Effector memory CD4-positive, alpha-beta T cell (primary cell): ENCODE measurements around the gene SLC35F3.

ENCODE experiments used
- DNase-seq, 3 donors: peaks; one replicate each; pipeline ENCODE4 v3.0.0-alpha.2; 2020
- H3K27ac ChIP-seq: 2 replicates; pipeline ENCODE4 v1.7.0; 2013; ENCODE audit warnings: mild to moderate bottlenecking, low read length, moderate library complexity; ENCODE audit not compliant: insufficient read depth, poor library complexity, severe bottlenecking
- H3K27me3 ChIP-seq: replicated peaks from 2 replicates; pipeline ENCODE4 v1.7.0; 2013; ENCODE audit warnings: mild to moderate bottlenecking, low read length; ENCODE audit not compliant: insufficient read depth, control insufficient read depth, poor library complexity, severe bottlenecking
- H3K36me3 ChIP-seq: 2 replicates; pipeline ENCODE4 v1.7.0; 2013; ENCODE audit warnings: mild to moderate bottlenecking, low read length, moderate library complexity; ENCODE audit not compliant: control insufficient read depth, insufficient read depth
- H3K4me1 ChIP-seq: 2 replicates; pipeline ENCODE4 v1.7.0; 2013; ENCODE audit warnings: low read length, mild to moderate bottlenecking; ENCODE audit not compliant: control insufficient read depth, insufficient read depth, poor library complexity, severe bottlenecking
- H3K4me3 ChIP-seq: 2 replicates; pipeline ENCODE4 v1.7.0; 2013; ENCODE audit warnings: low read length, low read depth, mild to moderate bottlenecking; ENCODE audit not compliant: insufficient read depth, poor library complexity, severe bottlenecking
- H3K9me3 ChIP-seq: 2 replicates; pipeline ENCODE4 v1.7.0; 2013; ENCODE audit warnings: mild to moderate bottlenecking, low read length, moderate library complexity; ENCODE audit not compliant: control insufficient read depth

The SLC35F3 gene

DNA sequence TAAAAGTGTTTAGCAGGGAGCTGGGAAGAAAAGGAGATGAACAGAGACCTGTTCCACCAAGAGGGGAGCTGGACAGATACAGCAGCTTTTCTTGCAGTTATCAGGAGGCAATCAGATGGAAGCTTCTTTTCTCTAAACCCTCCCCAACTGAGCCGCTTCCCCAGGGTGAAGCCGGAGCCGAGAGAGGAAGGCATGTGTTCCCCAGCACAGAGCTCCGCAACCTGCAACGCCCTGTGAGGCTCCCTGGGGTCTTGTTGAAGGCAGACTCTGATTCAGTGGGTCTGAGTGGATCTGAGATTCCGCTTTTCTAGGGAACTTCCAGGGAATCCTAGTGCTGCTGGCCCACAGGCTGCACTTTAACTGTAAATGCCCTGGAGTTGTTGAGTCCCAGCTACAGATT, 329.7 kb downstream of the SLC35F3 start:
- H3K36me3 ChIP-seq = no peaks in the 10 kb centered on the region
- no peak overlapping the region for H3K27ac ChIP-seq
- no peaks in the 10 kb centered on the region for H3K27me3 ChIP-seq
- no peak for DNase-seq
- no peaks in the 10 kb centered on the region for H3K4me1 ChIP-seq
- H3K4me3 ChIP-seq = no peak overlapping the region
- no peaks in the 10 kb centered on the region for H3K9me3 ChIP-seq

DNA sequence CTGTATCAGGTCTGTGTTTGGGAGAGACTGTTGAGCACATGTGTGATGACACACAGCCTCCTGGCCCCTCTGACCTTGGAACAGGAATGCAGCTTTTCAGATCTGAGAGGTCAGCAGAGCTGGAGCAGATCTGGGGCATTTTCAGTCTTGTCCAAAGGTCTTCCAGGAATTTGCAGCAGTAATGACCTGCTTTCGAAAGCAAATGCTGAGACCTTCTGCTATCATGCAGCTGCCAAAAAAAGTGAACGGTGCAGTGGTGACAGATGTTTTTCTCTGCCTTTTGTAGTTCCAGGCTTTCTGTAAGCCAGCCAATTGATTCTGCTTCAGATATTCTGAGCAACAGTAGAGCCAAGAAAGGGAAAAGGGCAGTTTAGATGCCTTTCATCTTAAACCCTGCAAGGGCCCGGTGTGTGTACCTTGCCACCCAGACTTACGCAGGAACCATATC, 331.0 kb downstream of the SLC35F3 start:
- H3K4me1 ChIP-seq = no peaks in the 10 kb centered on the region
- no peak overlapping the region for H3K27ac ChIP-seq
- no peaks in the 10 kb centered on the region for H3K36me3 ChIP-seq
- no peaks in the 10 kb centered on the region for H3K27me3 ChIP-seq
- no peak overlapping the region for H3K4me3 ChIP-seq
- no peak for DNase-seq
- no peaks in the 10 kb centered on the region for H3K9me3 ChIP-seq

DNA sequence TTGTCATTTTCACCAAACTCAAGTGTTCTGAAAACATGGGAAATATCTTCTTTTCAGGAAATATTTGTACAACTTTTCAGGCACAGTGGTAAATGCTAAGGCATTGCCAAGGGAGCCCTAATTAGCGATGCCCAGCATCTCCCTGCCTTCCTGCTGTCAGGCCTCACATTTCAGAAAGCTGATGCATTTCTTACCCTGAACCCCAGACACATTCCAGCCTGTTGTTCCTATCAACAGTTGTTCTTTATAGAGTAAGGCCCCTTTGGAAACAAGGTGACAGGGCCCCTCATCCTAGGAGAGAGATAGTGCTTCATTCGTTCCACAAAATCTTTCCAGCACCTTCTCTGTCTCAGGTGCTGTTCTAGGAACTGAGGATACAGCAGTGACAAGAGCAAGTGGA, 332.9 kb downstream of the SLC35F3 start:
- no peak for DNase-seq
- H3K27me3 ChIP-seq = peaks cover 3% of the 10 kb centered on the region
- H3K4me3 ChIP-seq = no peak overlapping the region
- no peaks in the 10 kb centered on the region for H3K4me1 ChIP-seq
- H3K27ac ChIP-seq = no peak overlapping the region
- no peaks in the 10 kb centered on the region for H3K36me3 ChIP-seq
- H3K9me3 ChIP-seq = no peaks in the 10 kb centered on the region

DNA sequence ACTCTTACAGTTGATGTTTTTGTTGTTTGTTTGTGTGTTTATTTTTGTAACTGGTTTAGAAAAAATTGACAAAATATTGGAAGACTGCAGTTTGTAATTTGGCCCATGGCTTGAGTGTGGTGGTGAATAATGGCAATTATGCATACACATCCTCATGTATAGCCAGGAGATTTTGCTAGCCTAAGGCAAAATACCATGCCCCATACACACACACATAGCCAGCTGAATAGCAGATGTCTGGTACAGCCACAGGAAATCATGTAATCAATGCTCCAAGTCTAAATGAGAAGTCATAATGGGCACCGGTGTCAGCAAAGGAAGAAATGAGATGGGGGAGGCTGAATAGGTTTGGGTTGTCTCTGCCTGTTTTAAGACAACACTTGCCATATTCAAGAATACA, 333.6 kb downstream of the SLC35F3 start:
- Histone ChIP-seq H3K27me3 (peaks cover 3% of the 10 kb centered on the region), H3K4me3 (no peak overlapping the region), H3K27ac (no peak overlapping the region), H3K4me1 (no peaks in the 10 kb centered on the region), H3K36me3 (no peaks in the 10 kb centered on the region), H3K9me3 (no peaks in the 10 kb centered on the region)
- no peak for DNase-seq

DNA sequence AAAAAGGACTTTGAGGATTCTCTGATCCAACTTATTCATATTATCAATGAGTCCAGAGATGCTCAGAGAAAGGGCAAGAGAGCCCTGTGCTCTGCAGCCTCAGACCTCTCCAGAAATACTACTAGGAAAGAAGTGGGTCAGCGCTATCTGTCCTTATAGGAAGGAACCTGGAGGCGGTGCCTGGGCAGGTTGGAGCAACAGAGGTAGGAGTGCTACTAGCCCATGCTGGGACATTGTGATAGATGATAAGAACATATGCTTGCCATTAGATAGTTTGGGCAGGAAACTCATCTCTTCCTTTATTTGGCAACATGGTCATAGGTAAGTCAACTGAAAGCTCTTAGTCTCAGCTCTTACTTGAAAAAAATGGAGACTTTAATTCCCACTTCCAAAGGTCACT, 335.0 kb downstream of the SLC35F3 start:
- DNase-seq = no peak
- Histone ChIP-seq H3K27me3 (peaks cover 3% of the 10 kb centered on the region), H3K4me3 (no peak overlapping the region), H3K27ac (no peak overlapping the region), H3K9me3 (no peaks in the 10 kb centered on the region), H3K36me3 (no peaks in the 10 kb centered on the region), H3K4me1 (no peaks in the 10 kb centered on the region)

DNA sequence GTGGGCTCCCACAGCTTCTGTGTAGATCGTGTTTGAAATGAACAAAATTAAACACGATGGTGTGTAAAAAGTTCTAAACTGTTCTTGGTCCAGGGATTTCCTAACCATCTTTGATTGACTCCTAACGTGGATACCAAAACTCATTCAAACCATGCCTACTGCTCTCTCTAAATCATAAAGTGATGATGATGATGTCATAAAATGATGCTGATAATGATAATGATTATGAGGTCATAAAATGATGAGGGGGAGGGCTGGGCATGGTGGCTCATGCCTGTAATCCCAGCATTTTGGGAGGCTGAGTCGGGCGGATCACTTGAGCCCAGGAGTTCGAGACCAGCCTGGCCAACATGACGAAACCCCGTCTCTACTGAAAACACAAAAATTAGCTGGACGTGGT, 335.5 kb downstream of the SLC35F3 start:
- no peaks in the 10 kb centered on the region for H3K4me1 ChIP-seq
- H3K4me3 ChIP-seq = no peak overlapping the region
- H3K27ac ChIP-seq = no peak overlapping the region
- no peaks in the 10 kb centered on the region for H3K36me3 ChIP-seq
- no peaks in the 10 kb centered on the region for H3K9me3 ChIP-seq
- DNase-seq = no peak
- H3K27me3 ChIP-seq = peaks cover 3% of the 10 kb centered on the region

DNA sequence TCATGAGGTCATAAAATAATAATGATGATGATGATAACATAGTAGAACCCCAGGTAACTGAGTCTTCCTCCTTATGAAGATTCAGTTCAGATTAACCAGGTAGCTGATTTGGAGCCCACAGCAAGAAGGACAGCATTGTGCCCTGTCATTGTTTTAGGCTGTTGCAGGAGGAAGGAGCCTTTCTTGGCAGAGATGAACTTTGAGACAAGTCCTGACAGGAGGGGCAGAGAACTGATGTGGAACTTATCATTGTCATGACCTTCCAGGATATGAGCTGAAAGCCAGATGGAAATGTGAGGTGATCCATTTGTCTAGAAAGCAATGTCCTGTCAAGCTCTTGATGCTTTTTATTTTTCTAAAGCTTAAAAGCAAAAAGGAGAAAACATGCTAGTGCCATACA, 336.2 kb downstream of the SLC35F3 start:
- Histone ChIP-seq H3K4me3 (no peak overlapping the region), H3K27ac (no peak overlapping the region), H3K27me3 (peaks cover 3% of the 10 kb centered on the region), H3K9me3 (no peaks in the 10 kb centered on the region), H3K36me3 (no peaks in the 10 kb centered on the region), H3K4me1 (no peaks in the 10 kb centered on the region)
- DNase-seq = no peak

DNA sequence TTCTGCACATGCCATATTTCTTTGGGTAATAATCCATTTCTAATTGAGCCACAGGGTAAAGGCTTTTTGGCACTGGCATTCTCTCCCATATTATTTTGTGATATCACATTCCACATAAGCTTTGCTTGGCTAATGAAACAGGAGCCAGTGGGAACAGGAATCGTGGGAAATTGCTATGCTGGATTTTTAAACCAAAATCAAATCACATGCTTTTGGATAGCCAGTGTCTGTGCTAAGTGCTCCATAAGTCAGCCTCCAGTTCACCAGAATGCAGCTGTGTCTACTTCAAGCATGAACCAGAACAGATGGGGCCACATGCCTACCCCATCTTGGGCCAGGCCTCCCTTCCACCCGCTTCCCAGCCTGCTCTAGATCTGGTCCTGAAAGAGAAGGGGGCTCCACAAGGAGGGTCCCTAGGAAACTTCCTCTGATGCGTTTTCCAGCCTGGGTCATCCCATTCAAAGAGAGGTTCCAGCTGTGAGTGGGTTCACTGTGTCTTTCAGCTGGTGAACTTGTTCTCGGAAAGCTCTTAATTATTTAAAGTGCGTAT, 337.5 kb downstream of the SLC35F3 start:
- H3K27ac ChIP-seq = no peak overlapping the region
- H3K4me1 ChIP-seq = no peaks in the 10 kb centered on the region
- no peak for DNase-seq
- H3K36me3 ChIP-seq = no peaks in the 10 kb centered on the region
- peaks cover 3% of the 10 kb centered on the region for H3K27me3 ChIP-seq
- no peaks in the 10 kb centered on the region for H3K9me3 ChIP-seq
- no peak overlapping the region for H3K4me3 ChIP-seq

DNA sequence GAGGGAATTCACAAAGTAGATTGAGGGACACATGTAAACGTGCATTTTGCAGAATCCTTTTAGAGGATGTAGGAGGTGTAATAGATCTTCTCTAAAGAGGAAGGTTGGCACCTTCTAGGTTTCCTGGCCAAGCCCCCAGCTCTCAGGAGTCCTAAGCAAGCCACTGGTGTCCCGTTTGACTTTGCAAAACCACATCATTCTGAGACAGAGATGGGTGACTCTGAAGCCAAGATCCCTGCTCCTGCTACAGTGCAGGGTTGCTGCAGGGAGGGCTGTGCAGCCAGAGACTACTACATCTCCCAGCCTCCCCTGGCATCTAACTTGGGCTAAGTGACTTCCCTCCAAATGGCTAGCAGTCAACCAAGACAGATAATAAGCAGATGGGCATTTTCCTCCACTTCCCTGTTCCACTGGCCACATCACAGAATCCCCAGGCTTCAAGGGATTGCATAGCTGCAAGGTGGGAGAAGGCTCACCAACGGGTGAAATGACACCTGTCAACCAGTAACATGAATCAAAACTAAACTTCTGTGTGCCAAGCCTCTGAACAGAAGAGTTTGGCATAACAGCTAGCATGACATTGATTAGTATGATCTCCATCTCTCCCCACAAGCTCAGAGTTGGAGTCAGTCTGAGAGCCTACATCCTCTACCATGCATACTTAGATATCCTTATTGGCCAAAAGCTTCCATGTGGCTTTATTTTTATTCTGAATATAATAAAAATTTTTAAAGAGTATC, 339.2 kb downstream of the SLC35F3 start:
- peaks cover 3% of the 10 kb centered on the region for H3K27me3 ChIP-seq
- H3K9me3 ChIP-seq = no peaks in the 10 kb centered on the region
- DNase-seq = no peak
- no peaks in the 10 kb centered on the region for H3K4me1 ChIP-seq
- no peak overlapping the region for H3K4me3 ChIP-seq
- H3K27ac ChIP-seq = no peak overlapping the region
- no peaks in the 10 kb centered on the region for H3K36me3 ChIP-seq

DNA sequence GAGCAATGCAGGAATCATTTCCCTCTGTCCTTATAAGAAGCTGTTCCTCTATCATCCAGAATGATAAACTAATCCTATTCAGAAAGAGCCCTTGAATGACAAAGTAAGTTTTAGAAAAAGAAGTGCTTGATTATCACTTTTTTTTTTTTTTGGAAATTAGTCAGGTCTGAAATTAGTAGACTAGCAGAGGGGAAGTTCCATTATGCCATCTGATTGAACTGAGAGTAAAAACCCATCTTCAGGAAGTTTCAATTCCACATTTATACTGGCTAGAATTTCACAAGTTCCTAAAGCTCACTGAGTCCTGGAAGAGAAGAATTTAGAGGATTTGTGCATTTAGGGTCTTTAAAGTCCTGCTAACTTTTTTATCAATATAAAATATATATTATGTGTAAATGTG, 340.0 kb downstream of the SLC35F3 start:
- no peak overlapping the region for H3K27ac ChIP-seq
- peaks cover 3% of the 10 kb centered on the region for H3K27me3 ChIP-seq
- no peak for DNase-seq
- H3K4me1 ChIP-seq = no peaks in the 10 kb centered on the region
- H3K36me3 ChIP-seq = no peaks in the 10 kb centered on the region
- no peaks in the 10 kb centered on the region for H3K9me3 ChIP-seq
- H3K4me3 ChIP-seq = no peak overlapping the region
